Mesenchymal stem cell (in vitro differentiated cells and primary cell): ENCODE results near the gene VAMP4.
"Not testable (repeated sequence)": the region's sequence is repeated elsewhere in the genome, so short reads cannot be mapped to it uniquely, and the experiment has no call there.

Experiments used
- DNase-seq: peaks from one replicate; pipeline ENCODE4 v3.0.0-alpha.2; 2013
- H2AFZ ChIP-seq: one replicate; pipeline ENCODE4 v1.6.1; 2013; ENCODE audit warnings: low read depth, mild to moderate bottlenecking, control low read depth, inconsistent platforms, low read length, moderate library complexity
- H2AK5ac ChIP-seq: 2 replicates; pipeline ENCODE4 v1.6.1; 2013; ENCODE audit warnings: low read length, moderate library complexity, mild to moderate bottlenecking, inconsistent platforms; ENCODE audit not compliant: severe bottlenecking
- H2BK120ac ChIP-seq: one replicate; pipeline ENCODE4 v1.6.1; 2013; ENCODE audit warnings: low read depth, mild to moderate bottlenecking, inconsistent platforms, low read length, moderate library complexity
- H2BK12ac ChIP-seq, 2 experiments: one replicate each; pipeline ENCODE4 v1.6.1; 2013; ENCODE audit warnings: inconsistent platforms in 2 of 2, low read length in 2 of 2, mild to moderate bottlenecking in 2 of 2, moderate library complexity in 2 of 2, control low read depth in 1 of 2
- H2BK15ac ChIP-seq: one replicate; pipeline ENCODE4 v1.6.1; 2013; ENCODE audit warnings: mild to moderate bottlenecking, low read depth, inconsistent platforms; ENCODE audit not compliant: poor library complexity, severe bottlenecking
- H2BK5ac ChIP-seq: 2 replicates; pipeline ENCODE4 v1.6.1; 2013; ENCODE audit warnings: low read depth, mild to moderate bottlenecking, low read length, control low read depth, inconsistent platforms; ENCODE audit not compliant: poor library complexity, severe bottlenecking
- H3K14ac ChIP-seq, 2 experiments: one replicate each; pipeline ENCODE4 v1.6.1; 2013; ENCODE audit warnings: inconsistent platforms in 2 of 2, low read length in 2 of 2, control low read depth in 1 of 2, mild to moderate bottlenecking in 1 of 2, moderate library complexity in 1 of 2
- H3K18ac ChIP-seq, 2 experiments: one replicate each; pipeline ENCODE4 v1.6.1; 2013; ENCODE audit warnings: inconsistent platforms in 2 of 2, low read length in 2 of 2, control low read depth in 1 of 2, low read depth in 1 of 2, mild to moderate bottlenecking in 1 of 2
- H3K23ac ChIP-seq, 2 experiments: one replicate each; pipeline ENCODE4 v1.6.1; 2013; ENCODE audit warnings: inconsistent platforms in 2 of 2, low read length in 2 of 2, mild to moderate bottlenecking in 2 of 2, moderate library complexity in 2 of 2, control low read depth in 1 of 2
- H3K27ac ChIP-seq: 2 replicates; pipeline ENCODE4 v1.5.1; 2013; ENCODE audit warnings: mild to moderate bottlenecking, moderate library complexity, low read length, control low read depth, inconsistent platforms; ENCODE audit not compliant: poor library complexity, severe bottlenecking
- H3K27me3 ChIP-seq, 2 experiments: 2 replicates each; pipeline versions ENCODE4 v1.6.1 to v1.7.0; 2013; ENCODE audit warnings: low read length in 2 of 2, mild to moderate bottlenecking in 2 of 2, moderate library complexity in 2 of 2, control low read depth in 1 of 2, inconsistent platforms in 1 of 2; ENCODE audit not compliant: control insufficient read depth in 1 of 2, insufficient read depth in 1 of 2
- H3K36me3 ChIP-seq, 2 experiments: 2 replicates each; pipeline versions ENCODE4 v1.6.1 to v1.7.0; 2013; ENCODE audit warnings: low read length in 2 of 2, control low read depth in 1 of 2, inconsistent platforms in 1 of 2, low read depth in 1 of 2, mild to moderate bottlenecking in 1 of 2; ENCODE audit not compliant: insufficient read depth in 2 of 2, control insufficient read depth in 1 of 2
- H3K4ac ChIP-seq, 2 experiments: one replicate each; pipeline ENCODE4 v1.6.1; 2013; ENCODE audit warnings: inconsistent platforms in 2 of 2, low read length in 2 of 2, mild to moderate bottlenecking in 2 of 2, moderate library complexity in 2 of 2, control low read depth in 1 of 2, low read depth in 1 of 2
- H3K4me1 ChIP-seq: 2 replicates; pipeline ENCODE4 v1.6.1; 2013; ENCODE audit warnings: low read depth, low read length, control low read depth; ENCODE audit not compliant: control insufficient read depth, insufficient read depth
- H3K4me2 ChIP-seq: 2 replicates; pipeline ENCODE4 v1.6.1; 2013; ENCODE audit warnings: low read length, mild to moderate bottlenecking, inconsistent platforms; ENCODE audit not compliant: poor library complexity, severe bottlenecking
- H3K4me3 ChIP-seq, 2 experiments: 2 replicates each; pipeline versions ENCODE4 v1.5.1 to v1.7.0; 2013; ENCODE audit warnings: low read length in 2 of 2, mild to moderate bottlenecking in 2 of 2, control low read depth in 1 of 2, low read depth in 1 of 2; ENCODE audit not compliant: insufficient read depth in 1 of 2
- H3K79me1 ChIP-seq: replicated peaks from 2 replicates; pipeline ENCODE4 v1.6.1; 2013; ENCODE audit warnings: mild to moderate bottlenecking, control low read depth, low read length, inconsistent platforms; ENCODE audit not compliant: poor library complexity, severe bottlenecking
- H3K9ac ChIP-seq: 2 replicates; pipeline ENCODE4 v1.7.0; 2013; ENCODE audit warnings: mild to moderate bottlenecking, low read length, moderate library complexity
- H3K9me3 ChIP-seq: 2 replicates; pipeline ENCODE4 v1.7.0; 2013; ENCODE audit warnings: mild to moderate bottlenecking, low read length; ENCODE audit not compliant: control insufficient read depth
- H4K8ac ChIP-seq: one replicate; pipeline ENCODE4 v1.6.1; 2013; ENCODE audit warnings: inconsistent platforms, mild to moderate bottlenecking, low read length, moderate library complexity
- H4K91ac ChIP-seq: one replicate; pipeline ENCODE4 v1.6.1; 2013; ENCODE audit warnings: mild to moderate bottlenecking, low read length, inconsistent platforms
- WGBS: methylation state at CpG from one replicate; pipeline ENCODE4 v1.1.7; 2013; ENCODE audit warnings: mixed read lengths; 5-methylcytosine and 5-hydroxymethylcytosine counted together

VAMP4 gene

DNA sequence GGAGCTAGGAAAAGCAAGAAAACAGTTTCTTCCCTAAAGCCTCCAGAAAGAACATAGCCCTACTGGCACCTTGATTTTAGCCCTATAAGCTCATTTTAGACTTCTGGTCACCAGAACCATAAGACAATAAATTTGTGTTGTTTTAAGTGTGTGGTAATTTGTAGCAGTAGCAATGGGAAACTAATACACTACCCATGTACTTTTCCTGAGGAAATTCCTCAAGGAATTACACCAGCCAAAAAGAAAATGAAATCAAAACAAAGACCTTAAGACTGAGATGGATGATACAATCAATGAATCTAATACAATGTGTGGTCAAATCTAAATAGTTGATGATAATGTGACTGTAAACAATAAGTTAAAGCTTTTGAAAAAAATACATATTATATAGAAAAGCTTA lies 11.8 kb downstream of the VAMP4 start:
- H4K91ac ChIP-seq: no peak overlapping the region
- H3K36me3 ChIP-seq: peaks cover 0 to 69% of the 10 kb centered on the region in 2 experiments
- no peak overlapping the region for H3K9ac ChIP-seq
- H3K4me1 ChIP-seq: no peaks in the 10 kb centered on the region
- H3K23ac ChIP-seq: no peak overlapping the region
- no peak for DNase-seq
- H2BK15ac ChIP-seq: no peak overlapping the region
- H3K4me2 ChIP-seq: no peak overlapping the region
- no peak overlapping the region for H2AFZ ChIP-seq
- no peak overlapping the region for H3K4ac ChIP-seq
- no peak overlapping the region for H3K14ac ChIP-seq
- no peak overlapping the region for H3K4me3 ChIP-seq
- no peak overlapping the region for H2BK12ac ChIP-seq
- H2BK120ac ChIP-seq: no peak overlapping the region
- H2BK5ac ChIP-seq: no peak overlapping the region
- H3K27me3 ChIP-seq: no peaks in the 10 kb centered on the region
- no peak overlapping the region for H4K8ac ChIP-seq
- H3K9me3 ChIP-seq: no peaks in the 10 kb centered on the region
- H3K79me1 ChIP-seq: peaks cover 17% of the 10 kb centered on the region
- H3K27ac ChIP-seq: no peak overlapping the region
- no peak overlapping the region for H2AK5ac ChIP-seq
- no peak overlapping the region for H3K18ac ChIP-seq

DNA sequence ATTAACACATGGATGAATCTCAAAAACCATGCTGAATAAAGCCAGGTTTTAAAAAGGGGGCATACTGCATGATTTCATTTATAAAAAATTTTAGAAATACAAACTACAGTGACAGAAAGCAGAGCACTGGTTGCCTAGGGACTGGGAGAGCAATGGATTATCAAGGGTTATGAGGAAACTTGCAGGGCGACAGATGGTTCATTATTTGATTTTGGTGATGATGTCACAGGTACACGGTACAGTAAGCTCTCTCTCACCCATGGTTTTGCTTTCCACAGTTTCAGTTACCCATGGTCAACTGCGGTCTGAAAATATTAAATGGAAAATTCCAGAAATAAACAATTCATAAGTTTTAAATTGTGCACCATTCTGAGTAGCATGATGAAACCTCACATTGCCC lies 14.1 kb downstream of the VAMP4 start:
- 96% methylated on average over 2 of the region's 3 CpGs for WGBS
- Histone ChIP-seq H4K91ac (no peak overlapping the region), H3K79me1 (peaks cover 18% of the 10 kb centered on the region), H2BK120ac (no peak overlapping the region), H3K9ac (no peak overlapping the region), H2BK15ac (no peak overlapping the region), H3K9me3 (peaks cover 7% of the 10 kb centered on the region), H3K36me3 (peaks cover 0 to 56% of the 10 kb centered on the region in 2 experiments), H3K27me3 (no peaks in the 10 kb centered on the region), H3K4me1 (no peaks in the 10 kb centered on the region), H2AK5ac (no peak overlapping the region), H3K4me2 (no peak overlapping the region), H2AFZ (no peak overlapping the region), H2BK12ac (no peak overlapping the region), H3K4ac (no peak overlapping the region), H4K8ac (no peak overlapping the region), H3K27ac (no peak overlapping the region), H3K4me3 (no peak overlapping the region), H3K23ac (no peak overlapping the region), H3K18ac (no peak overlapping the region), H2BK5ac (no peak overlapping the region), H3K14ac (no peak overlapping the region)
- no peak for DNase-seq

DNA sequence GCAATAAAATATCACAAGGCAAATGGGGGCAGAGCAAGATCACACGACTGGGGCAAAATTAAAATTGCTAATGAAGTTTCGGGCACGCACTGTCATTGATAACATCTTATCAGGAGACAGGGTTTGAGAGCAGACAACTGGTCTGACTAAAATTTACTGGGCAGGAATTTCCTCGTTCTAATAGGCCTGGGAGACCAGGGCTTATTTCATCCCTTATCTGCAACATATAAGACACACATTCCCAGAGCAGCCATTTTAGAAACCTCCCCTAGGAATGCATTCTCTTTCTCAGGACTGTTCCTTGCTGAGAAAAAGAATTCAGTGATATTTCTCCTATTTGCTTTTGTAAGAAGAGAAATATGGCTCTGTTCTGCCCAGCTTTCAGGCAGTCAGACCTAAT lies 18.7 kb downstream of the VAMP4 start:
- H3K4ac ChIP-seq, H3K27me3 ChIP-seq: not testable (repeated sequence)

DNA sequence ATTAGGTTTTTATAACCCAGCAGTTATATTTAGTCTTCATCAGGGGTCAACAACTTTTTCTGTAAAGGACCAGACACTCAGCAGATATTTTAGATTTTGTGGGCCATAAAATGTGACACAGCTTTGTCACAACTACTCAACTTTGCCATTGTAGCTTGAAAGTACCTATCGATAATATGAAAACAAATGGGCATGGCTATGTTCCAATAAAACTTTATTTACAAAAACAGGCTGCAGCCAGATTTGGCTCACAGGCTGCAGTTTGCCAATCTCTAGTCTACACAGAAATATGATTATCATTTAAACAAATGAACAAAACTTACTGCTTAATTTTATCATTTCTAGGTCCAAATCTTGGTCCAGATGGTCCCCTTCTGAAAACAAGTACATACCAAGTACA lies 23.0 kb downstream of the VAMP4 start:
- Histone ChIP-seq H2AFZ (no peak overlapping the region), H2BK12ac (no peak overlapping the region), H3K4me3 (no peak overlapping the region), H3K36me3 (peaks cover 0 to 30% of the 10 kb centered on the region in 2 experiments), H3K23ac (no peak overlapping the region), H2BK15ac (no peak overlapping the region), H3K4me1 (no peaks in the 10 kb centered on the region), H2BK5ac (no peak overlapping the region), H3K18ac (no peak overlapping the region), H2AK5ac (no peak overlapping the region), H2BK120ac (no peak overlapping the region), H3K4me2 (no peak overlapping the region), H3K9ac (no peak overlapping the region), H3K27ac (no peak overlapping the region), H3K9me3 (peaks cover 8% of the 10 kb centered on the region), H3K27me3 (no peaks in the 10 kb centered on the region), H4K8ac (no peak overlapping the region), H4K91ac (no peak overlapping the region), H3K14ac (no peak overlapping the region), H3K79me1 (peaks cover 13% of the 10 kb centered on the region), H3K4ac (no peak overlapping the region)
- DNase-seq: no peak
- 94% methylated on average over 1 of the region's 1 CpG for WGBS

More for the DNA sequence above, 18.7 kb downstream of the VAMP4 start:
- WGBS: 99% methylated on average over 4 of the region's 4 CpGs
- not testable (repeated sequence) for DNase-seq, H3K4me3 ChIP-seq, H3K23ac ChIP-seq, H3K4me2 ChIP-seq, H3K4me1 ChIP-seq, H3K9ac ChIP-seq, H3K9me3 ChIP-seq, H2AFZ ChIP-seq, H3K27ac ChIP-seq, H2BK12ac ChIP-seq, H2AK5ac ChIP-seq, H4K8ac ChIP-seq, H3K14ac ChIP-seq, H2BK15ac ChIP-seq, H2BK120ac ChIP-seq, H2BK5ac ChIP-seq, H3K18ac ChIP-seq, H4K91ac ChIP-seq
- Histone ChIP-seq H3K36me3 (peaks cover 0 to 36% of the 10 kb centered on the region in 2 experiments), H3K79me1 (peaks cover 12% of the 10 kb centered on the region)
